Measurements from ENCODE around the gene NEO1.

DNA sequence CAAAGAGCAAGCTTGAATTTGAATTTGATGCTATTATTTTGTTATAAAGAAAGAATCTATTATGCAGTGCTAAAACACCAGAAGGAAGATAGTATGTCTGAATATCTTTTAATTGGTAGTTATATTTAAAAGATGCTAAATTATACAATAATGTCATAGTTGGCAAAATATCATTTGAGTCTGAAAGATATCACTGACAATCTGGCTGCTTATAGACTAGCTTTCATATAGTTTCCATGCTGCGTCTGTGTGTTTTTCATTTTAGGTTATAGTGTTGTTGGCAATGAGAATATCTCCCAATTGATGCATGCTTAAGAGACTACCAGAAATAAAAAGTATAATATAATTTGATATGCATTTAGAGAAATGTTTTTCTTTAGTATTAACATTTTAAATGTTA lies 142.9 kb downstream of the NEO1 start:
- TF ChIP-seq, protein P1, sequence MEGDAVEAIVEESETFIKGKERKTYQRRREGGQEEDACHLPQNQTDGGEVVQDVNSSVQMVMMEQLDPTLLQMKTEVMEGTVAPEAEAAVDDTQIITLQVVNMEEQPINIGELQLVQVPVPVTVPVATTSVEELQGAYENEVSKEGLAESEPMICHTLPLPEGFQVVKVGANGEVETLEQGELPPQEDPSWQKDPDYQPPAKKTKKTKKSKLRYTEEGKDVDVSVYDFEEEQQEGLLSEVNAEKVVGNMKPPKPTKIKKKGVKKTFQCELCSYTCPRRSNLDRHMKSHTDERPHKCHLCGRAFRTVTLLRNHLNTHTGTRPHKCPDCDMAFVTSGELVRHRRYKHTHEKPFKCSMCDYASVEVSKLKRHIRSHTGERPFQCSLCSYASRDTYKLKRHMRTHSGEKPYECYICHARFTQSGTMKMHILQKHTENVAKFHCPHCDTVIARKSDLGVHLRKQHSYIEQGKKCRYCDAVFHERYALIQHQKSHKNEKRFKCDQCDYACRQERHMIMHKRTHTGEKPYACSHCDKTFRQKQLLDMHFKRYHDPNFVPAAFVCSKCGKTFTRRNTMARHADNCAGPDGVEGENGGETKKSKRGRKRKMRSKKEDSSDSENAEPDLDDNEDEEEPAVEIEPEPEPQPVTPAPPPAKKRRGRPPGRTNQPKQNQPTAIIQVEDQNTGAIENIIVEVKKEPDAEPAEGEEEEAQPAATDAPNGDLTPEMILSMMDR (IDR thresholded peaks at IDR 0.05) = no peak
- no peak for TF ChIP-seq ZFX (IDR thresholded peaks at IDR 0.05; ENCODE audit: borderline replicate concordance)
